Erythroblast (primary cell): ENCODE data around the gene DYNC1I1.

Experiments
- GATA1 ChIP-seq: IDR thresholded peaks from 2 replicates; pipeline ENCODE4 v1.6.1; 2011; ENCODE audit warnings: low read depth, mild to moderate bottlenecking, control low read depth, low read length, moderate library complexity
- POLR2A ChIP-seq: IDR thresholded peaks from 2 replicates; pipeline ENCODE4 v1.6.1; 2011; ENCODE audit warnings: mild to moderate bottlenecking, low read length

DNA sequence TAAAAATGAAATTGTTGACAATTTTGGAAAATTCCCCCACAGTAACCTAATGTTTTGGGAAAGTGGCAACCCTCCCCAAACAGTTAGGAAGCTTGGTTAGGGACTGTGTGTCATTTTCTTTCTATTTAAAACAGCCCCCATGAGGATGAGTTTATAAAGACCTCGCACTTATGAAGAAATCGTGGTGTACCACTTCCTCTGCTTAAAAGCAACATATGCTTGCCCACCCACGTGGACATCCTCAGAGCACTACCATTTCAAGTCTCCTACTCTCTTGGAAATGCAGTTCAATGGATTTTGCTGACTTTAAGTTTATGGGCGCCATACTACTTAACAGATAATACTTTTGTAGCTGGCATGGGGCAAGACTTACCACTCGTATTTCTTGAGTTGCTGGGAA, 223.8 kb downstream of the DYNC1I1 start:
- TF ChIP-seq POLR2A: no peak
- TF ChIP-seq GATA1: no peak
